Measurements from ENCODE around the gene PLA1A.

PLA1A gene

DNA sequence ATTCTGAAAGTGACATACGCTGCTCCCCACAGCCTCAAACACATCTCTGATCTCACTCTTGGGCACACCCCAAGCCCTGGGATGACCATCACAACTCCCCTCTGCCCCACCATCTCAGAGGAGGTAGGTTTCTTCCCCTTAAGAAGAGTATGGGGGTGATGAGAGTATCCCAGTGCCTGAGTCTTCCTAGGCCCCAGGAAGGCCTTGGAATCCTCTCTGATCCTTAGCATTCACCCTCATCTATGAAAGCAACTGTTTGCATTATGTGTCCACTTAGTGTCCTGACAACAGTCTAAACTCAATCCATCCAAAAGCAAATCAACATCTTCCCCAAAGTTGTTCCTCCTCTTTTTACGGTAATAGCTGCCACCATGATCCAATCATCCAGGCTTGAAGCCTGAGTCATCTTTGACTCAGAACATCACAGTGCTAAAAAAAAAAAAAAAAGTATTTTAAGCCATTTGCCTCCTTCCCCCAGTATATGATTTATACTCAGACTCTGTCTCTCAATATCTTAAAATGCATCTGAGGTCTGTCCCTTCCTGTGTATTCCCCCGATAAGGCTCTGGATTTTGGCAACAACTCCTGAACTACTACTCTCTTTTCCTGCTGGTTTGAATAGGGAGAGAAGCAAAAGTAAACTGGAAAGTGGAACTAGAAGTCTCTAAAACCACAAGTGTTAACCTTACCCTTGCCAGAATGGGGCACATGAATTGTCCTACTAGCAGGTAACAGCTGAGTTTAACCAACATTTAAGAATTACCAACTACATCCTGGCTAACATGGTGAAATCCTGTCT lies 40.2 kb downstream of the PLA1A start:
- Histone ChIP-seq H3K36me3 (ENCODE audit: control insufficient read depth in 2 of 2, insufficient read depth in 2 of 2, low read length in 2 of 2) (peaks cover 23 to 32% of the 10 kb centered on the region in 2 donors), H3K9ac (ENCODE audit: low read length in 2 of 2) (peak overlapping the region in 1 of 2 donors; percentile 19), H3K27me3 (ENCODE audit: control insufficient read depth in 1 of 2, insufficient read depth in 2 of 2, low read length in 2 of 2) (no peaks in the 10 kb centered on the region), H3K27ac (ENCODE audit: low read length) (peak overlapping the region; percentile 71), H3K4me3 (ENCODE audit: low read length in 2 of 2) (no peak overlapping the region), H3K9me3 (ENCODE audit: control insufficient read depth in 2 of 2, low read length in 2 of 2) (no peaks in the 10 kb centered on the region), H3K4me1 (ENCODE audit: control insufficient read depth, insufficient read depth, low read length) (no peaks in the 10 kb centered on the region)

DNA sequence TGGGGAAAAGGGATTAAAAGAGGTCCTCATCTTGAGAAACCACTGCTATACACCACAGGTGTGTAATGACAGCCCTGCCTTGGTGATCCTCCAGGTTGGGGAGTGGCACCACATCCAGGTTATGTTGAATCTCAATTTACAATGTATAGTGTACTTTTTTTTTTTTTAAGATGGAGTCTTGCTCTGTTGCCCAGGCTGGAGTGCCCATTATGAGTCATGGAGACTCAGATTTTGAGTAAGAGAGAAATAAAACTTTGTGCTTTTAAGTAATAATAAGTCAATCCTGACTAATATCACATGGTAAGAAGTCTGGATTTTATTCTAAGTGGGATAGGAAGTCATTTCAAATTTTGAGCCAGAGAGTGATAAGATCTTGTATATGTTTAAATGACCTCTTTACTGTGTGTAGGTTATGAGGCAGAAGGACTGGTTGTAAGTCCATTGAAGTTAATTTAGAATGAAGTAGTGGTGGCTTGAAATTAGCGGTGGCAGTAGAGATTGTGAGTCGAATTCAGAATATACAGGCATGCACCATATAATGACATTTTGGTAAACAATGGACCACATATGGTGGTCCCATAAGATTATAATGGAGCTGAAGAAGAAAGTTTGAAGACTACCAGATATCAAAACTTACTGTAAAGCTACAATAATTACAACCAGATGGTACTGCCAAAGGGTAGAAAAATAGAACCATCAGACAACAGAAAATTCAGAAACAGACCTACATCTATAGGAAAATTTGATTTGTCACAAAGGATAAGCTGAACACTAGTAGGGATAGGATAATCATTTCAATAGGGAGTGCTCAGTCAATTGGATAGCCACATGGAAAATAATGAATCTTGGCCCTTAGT lies 42.0 kb downstream of the PLA1A start:
- Histone ChIP-seq H3K9me3 (ENCODE audit: control insufficient read depth in 2 of 2, low read length in 2 of 2) (no peaks in the 10 kb centered on the region), H3K27me3 (ENCODE audit: control insufficient read depth in 1 of 2, insufficient read depth in 2 of 2, low read length in 2 of 2) (no peaks in the 10 kb centered on the region), H3K27ac (ENCODE audit: low read length) (no peak overlapping the region), H3K9ac (ENCODE audit: low read length in 2 of 2) (no peak overlapping the region), H3K4me1 (ENCODE audit: control insufficient read depth, insufficient read depth, low read length) (peaks cover 4% of the 10 kb centered on the region), H3K4me3 (ENCODE audit: low read length in 2 of 2) (no peak overlapping the region), H3K36me3 (ENCODE audit: control insufficient read depth in 2 of 2, insufficient read depth in 2 of 2, low read length in 2 of 2) (peaks cover 29 to 43% of the 10 kb centered on the region in 2 donors)

DNA sequence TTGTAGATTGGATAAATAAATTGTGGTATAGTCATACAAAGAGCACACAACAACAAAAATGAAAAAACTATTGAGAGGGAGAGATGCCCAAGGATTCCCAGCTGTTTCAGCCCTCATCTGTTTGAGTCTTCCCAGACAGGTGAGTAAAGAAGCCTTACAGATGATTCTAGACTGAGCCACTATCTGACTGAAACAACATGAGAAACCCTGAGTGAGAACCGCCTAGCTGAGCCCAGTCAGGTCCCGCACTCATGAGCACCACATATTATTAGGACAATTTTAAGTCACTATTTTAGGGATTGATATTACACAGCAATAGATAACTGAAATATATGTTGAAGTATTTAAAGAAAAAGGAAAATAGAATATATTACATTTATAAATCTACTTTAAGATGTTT lies 43.7 kb downstream of the PLA1A start:
- Histone ChIP-seq H3K4me1 (ENCODE audit: control insufficient read depth, insufficient read depth, low read length) (peaks cover 4% of the 10 kb centered on the region), H3K9ac (ENCODE audit: low read length in 2 of 2) (no peak overlapping the region), H3K36me3 (ENCODE audit: control insufficient read depth in 2 of 2, insufficient read depth in 2 of 2, low read length in 2 of 2) (peaks cover 29 to 43% of the 10 kb centered on the region in 2 donors), H3K27me3 (ENCODE audit: control insufficient read depth in 1 of 2, insufficient read depth in 2 of 2, low read length in 2 of 2) (no peaks in the 10 kb centered on the region), H3K9me3 (ENCODE audit: control insufficient read depth in 2 of 2, low read length in 2 of 2) (no peaks in the 10 kb centered on the region), H3K27ac (ENCODE audit: low read length) (no peak overlapping the region), H3K4me3 (ENCODE audit: low read length in 2 of 2) (no peak overlapping the region)

DNA sequence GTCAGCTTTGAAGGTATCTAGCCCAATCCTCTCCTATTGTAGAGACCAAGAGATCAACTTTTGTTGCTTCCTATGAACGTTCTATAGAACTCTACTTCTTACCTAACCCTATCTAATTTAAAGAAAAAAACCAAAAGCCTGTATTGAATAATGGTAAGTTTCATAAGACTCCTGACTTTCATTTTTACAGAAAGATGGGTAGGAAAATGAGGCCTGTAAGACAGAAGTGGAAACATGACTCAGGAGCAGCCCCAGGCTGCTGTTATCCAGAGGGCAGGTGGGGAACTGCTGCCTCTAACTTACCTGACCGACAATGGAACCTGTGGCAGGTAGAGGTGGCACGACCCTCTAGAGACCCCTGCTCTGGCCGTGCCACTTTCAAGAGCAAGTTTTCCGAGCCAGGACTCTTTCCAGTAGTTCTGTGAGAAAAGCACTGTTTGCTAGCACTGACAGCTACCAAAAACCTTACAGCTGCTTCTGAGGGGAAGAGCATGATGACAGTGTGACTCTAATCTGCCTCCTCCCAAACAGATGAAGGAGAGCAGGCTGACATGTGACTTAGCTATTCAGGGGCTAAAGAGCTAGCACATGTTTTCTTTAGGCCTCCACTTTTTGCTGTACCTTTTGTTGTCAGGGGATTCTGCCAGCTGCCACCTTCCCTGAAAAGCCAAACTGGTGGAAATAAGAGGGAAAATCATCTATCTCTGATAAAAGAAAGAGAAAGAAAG lies 45.2 kb downstream of the PLA1A start:
- H3K36me3 ChIP-seq (ENCODE audit: control insufficient read depth in 2 of 2, insufficient read depth in 2 of 2, low read length in 2 of 2) = peaks cover 33 to 56% of the 10 kb centered on the region in 2 donors
- peaks cover 10% of the 10 kb centered on the region for H3K4me1 ChIP-seq (ENCODE audit: control insufficient read depth, insufficient read depth, low read length)
- no peak overlapping the region for H3K4me3 ChIP-seq (ENCODE audit: low read length in 2 of 2)
- no peaks in the 10 kb centered on the region for H3K27me3 ChIP-seq (ENCODE audit: control insufficient read depth in 1 of 2, insufficient read depth in 2 of 2, low read length in 2 of 2)
- peak overlapping the region; percentile 6 for H3K27ac ChIP-seq (ENCODE audit: low read length)
- no peak overlapping the region for H3K9ac ChIP-seq (ENCODE audit: low read length in 2 of 2)
- no peaks in the 10 kb centered on the region for H3K9me3 ChIP-seq (ENCODE audit: control insufficient read depth in 2 of 2, low read length in 2 of 2)

DNA sequence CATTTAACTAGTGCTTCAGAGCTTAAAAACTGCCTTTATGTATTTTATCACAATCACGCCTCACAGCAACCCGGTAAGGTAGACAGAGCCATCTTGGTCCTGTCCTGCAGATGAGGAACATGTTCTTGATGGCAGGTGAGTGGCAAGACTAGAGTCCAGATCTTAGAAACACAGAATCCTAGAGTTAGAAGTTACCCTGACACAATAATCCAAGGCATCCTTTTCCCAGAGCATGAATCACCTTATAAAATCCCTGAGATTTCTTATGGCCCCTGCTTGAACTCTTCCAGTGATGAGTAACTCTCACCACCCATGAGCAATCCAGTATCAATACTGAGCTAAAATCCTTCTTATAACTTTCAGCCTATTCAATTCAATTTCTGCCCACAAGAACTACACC lies 45.8 kb downstream of the PLA1A start:
- no peak overlapping the region for H3K9ac ChIP-seq (ENCODE audit: low read length in 2 of 2)

DNA sequence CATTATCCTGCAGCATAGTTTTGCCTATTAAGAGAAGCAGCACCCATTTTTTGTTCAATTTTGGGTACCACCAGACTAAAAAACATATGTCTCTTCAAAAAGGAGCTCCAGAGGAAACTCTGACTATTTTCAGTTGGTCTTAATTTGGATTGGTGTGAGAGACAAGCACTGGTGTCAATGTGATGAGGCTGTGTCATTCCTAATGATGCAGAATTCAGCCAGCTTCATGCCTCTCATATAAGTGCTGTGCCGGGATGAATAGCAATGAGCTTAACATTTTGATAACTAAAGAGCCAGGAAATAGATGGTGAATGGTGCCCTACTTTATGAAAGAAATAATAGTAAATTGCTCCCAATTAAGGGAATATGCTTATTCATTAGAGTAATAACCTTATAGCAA lies 46.8 kb downstream of the PLA1A start:
- H3K9me3 ChIP-seq (ENCODE audit: control insufficient read depth in 2 of 2, low read length in 2 of 2) = no peaks in the 10 kb centered on the region
- peaks cover 36 to 57% of the 10 kb centered on the region in 2 donors for H3K36me3 ChIP-seq (ENCODE audit: control insufficient read depth in 2 of 2, insufficient read depth in 2 of 2, low read length in 2 of 2)
- no peak overlapping the region for H3K9ac ChIP-seq (ENCODE audit: low read length in 2 of 2)
- no peak overlapping the region for H3K4me3 ChIP-seq (ENCODE audit: low read length in 2 of 2)
- peaks cover 18% of the 10 kb centered on the region for H3K4me1 ChIP-seq (ENCODE audit: control insufficient read depth, insufficient read depth, low read length)
- no peak overlapping the region for H3K27ac ChIP-seq (ENCODE audit: low read length)
- no peaks in the 10 kb centered on the region for H3K27me3 ChIP-seq (ENCODE audit: control insufficient read depth in 1 of 2, insufficient read depth in 2 of 2, low read length in 2 of 2)

More for the DNA sequence above, 45.8 kb downstream of the PLA1A start:
- H3K27ac ChIP-seq (ENCODE audit: low read length) = peak overlapping the region; percentile 6
- peaks cover 16% of the 10 kb centered on the region for H3K4me1 ChIP-seq (ENCODE audit: control insufficient read depth, insufficient read depth, low read length)
- H3K4me3 ChIP-seq (ENCODE audit: low read length in 2 of 2) = no peak overlapping the region
- H3K9me3 ChIP-seq (ENCODE audit: control insufficient read depth in 2 of 2, low read length in 2 of 2) = no peaks in the 10 kb centered on the region
- no peaks in the 10 kb centered on the region for H3K27me3 ChIP-seq (ENCODE audit: control insufficient read depth in 1 of 2, insufficient read depth in 2 of 2, low read length in 2 of 2)
- peaks cover 39 to 62% of the 10 kb centered on the region in 2 donors for H3K36me3 ChIP-seq (ENCODE audit: control insufficient read depth in 2 of 2, insufficient read depth in 2 of 2, low read length in 2 of 2)

DNA sequence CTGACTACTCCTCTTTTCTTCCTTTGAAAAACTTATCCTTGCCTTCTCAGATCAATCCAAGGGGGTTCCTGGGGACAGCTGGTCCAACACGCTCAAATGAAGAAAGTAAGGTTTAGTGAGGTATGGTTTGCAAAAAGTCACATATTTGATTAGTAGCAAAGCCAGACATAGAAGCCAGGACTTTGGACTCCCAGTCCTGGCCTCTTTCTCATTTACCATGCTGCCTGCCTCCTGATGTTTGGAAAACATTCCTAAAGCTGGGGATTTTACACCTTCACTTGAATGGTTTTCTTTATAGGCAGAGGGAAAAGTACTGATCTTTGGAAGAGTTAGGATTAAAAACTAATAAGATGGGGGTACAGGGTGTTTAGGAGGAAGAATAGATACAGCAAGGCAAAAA lies 48.1 kb downstream of the PLA1A start:
- no peak overlapping the region for H3K4me3 ChIP-seq (ENCODE audit: low read length in 2 of 2)
- peaks cover 21% of the 10 kb centered on the region for H3K4me1 ChIP-seq (ENCODE audit: control insufficient read depth, insufficient read depth, low read length)

DNA sequence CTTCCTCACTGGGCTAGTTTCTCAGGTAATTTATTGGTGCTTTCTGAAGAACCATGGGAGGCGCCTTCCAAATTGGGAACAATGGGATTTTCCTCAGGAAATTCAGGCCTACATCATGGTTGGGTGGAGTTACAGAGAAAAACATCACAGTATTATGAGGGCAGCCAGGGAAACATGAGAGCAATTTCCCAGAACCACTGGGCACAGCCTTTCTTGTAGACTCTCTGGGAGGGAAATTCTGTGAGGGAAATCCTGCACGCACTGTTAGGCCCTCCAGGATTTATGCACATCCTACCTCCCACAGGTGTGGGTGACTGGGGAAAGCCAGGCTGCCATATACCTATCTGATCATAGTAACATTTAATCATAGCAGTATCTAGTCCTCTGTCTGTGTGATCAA lies 49.5 kb downstream of the PLA1A start:
- Histone ChIP-seq H3K9me3 (ENCODE audit: control insufficient read depth in 2 of 2, low read length in 2 of 2) (no peaks in the 10 kb centered on the region), H3K27ac (ENCODE audit: low read length) (peak overlapping the region; percentile 70), H3K36me3 (ENCODE audit: control insufficient read depth in 2 of 2, insufficient read depth in 2 of 2, low read length in 2 of 2) (peaks cover 29 to 40% of the 10 kb centered on the region in 2 donors), H3K27me3 (ENCODE audit: control insufficient read depth in 1 of 2, insufficient read depth in 2 of 2, low read length in 2 of 2) (no peaks in the 10 kb centered on the region), H3K4me1 (ENCODE audit: control insufficient read depth, insufficient read depth, low read length) (peaks cover 22% of the 10 kb centered on the region), H3K9ac (ENCODE audit: low read length in 2 of 2) (peak overlapping the region in 1 of 2 donors; percentile 7), H3K4me3 (ENCODE audit: low read length in 2 of 2) (no peak overlapping the region)

More for the DNA sequence above, 48.1 kb downstream of the PLA1A start:
- H3K36me3 ChIP-seq (ENCODE audit: control insufficient read depth in 2 of 2, insufficient read depth in 2 of 2, low read length in 2 of 2) = peaks cover 35 to 49% of the 10 kb centered on the region in 2 donors
- no peaks in the 10 kb centered on the region for H3K27me3 ChIP-seq (ENCODE audit: control insufficient read depth in 1 of 2, insufficient read depth in 2 of 2, low read length in 2 of 2)
- no peaks in the 10 kb centered on the region for H3K9me3 ChIP-seq (ENCODE audit: control insufficient read depth in 2 of 2, low read length in 2 of 2)
- no peak overlapping the region for H3K27ac ChIP-seq (ENCODE audit: low read length)
- H3K9ac ChIP-seq (ENCODE audit: low read length in 2 of 2) = no peak overlapping the region

DNA sequence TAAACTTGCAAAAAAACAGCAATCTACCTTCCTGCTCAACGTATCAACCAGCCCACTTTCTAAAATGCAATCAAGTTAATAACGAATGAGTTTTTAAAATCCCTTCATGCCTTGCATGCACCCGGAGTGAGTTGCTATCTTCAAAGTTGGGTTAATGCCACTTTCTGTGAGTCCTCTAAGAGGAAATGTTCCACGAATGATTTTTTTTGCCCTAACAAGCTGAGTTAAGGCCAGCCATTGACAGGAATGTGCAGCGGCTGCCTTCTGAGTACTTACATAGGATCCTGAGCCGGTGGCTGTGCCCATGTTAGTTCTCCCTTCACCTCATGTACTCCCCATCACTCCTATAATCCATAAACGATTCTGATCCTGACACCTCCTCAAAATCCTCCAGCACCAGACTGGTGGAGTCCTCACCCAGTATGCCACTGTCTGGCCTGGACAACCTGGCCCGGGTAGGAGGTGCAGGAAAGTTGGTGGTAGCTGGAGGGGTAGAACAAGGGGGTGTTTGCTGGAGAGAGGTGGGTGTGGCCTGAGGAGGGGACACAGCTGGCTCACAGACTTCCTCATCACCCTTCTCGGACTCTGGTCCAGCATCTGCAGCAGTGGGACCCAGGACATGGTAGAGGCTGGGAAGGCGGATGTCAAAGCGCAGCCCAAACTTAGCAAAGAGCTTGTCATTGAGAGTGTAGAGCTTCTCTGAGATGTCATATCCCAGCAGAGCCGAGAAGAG lies 50.3 kb downstream of the PLA1A start:
- Histone ChIP-seq H3K36me3 (ENCODE audit: control insufficient read depth in 2 of 2, insufficient read depth in 2 of 2, low read length in 2 of 2) (peaks cover 27 to 38% of the 10 kb centered on the region in 2 donors), H3K27ac (ENCODE audit: low read length) (peak overlapping the region; percentile 70), H3K9ac (ENCODE audit: low read length in 2 of 2) (peak overlapping the region in 1 of 2 donors; percentile 55), H3K4me1 (ENCODE audit: control insufficient read depth, insufficient read depth, low read length) (peaks cover 25% of the 10 kb centered on the region), H3K9me3 (ENCODE audit: control insufficient read depth in 2 of 2, low read length in 2 of 2) (no peaks in the 10 kb centered on the region), H3K4me3 (ENCODE audit: low read length in 2 of 2) (peak overlapping the region; percentile 14 to 41), H3K27me3 (ENCODE audit: control insufficient read depth in 1 of 2, insufficient read depth in 2 of 2, low read length in 2 of 2) (no peaks in the 10 kb centered on the region)

DNA sequence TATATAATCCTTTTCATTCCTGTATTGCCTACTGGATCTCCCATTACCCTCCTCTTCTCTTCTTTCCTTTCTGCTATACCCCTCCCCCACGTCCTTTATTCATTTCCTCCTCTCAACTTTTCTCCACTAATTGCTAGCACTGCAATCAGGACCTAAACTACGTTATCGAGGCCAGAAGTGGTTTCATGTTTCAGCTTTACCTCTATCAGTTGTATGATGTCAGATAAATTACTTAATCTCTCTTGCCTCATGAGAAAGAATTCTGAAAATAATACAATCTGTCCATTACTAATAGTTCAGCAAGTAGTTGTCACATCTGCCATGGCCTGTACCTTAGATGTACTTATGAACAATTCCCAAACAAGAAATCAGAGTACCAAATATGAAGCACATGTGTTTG lies 52.1 kb downstream of the PLA1A start:
- Histone ChIP-seq H3K9me3 (ENCODE audit: control insufficient read depth in 2 of 2, low read length in 2 of 2) (no peaks in the 10 kb centered on the region), H3K27me3 (ENCODE audit: control insufficient read depth in 1 of 2, insufficient read depth in 2 of 2, low read length in 2 of 2) (no peaks in the 10 kb centered on the region), H3K4me3 (ENCODE audit: low read length in 2 of 2) (no peak overlapping the region), H3K4me1 (ENCODE audit: control insufficient read depth, insufficient read depth, low read length) (peaks cover 21% of the 10 kb centered on the region), H3K27ac (ENCODE audit: low read length) (no peak overlapping the region), H3K9ac (ENCODE audit: low read length in 2 of 2) (no peak overlapping the region), H3K36me3 (ENCODE audit: control insufficient read depth in 2 of 2, insufficient read depth in 2 of 2, low read length in 2 of 2) (peaks cover 27 to 33% of the 10 kb centered on the region in 2 donors)

Data from stomach smooth muscle (tissue), 2 donors.